Measurements from ENCODE around the gene SLC40A1.

GRCh38 chr2:189608795-189609422 lies 28.3 kb upstream of the SLC40A1 start:
- TF ChIP-seq CTCF (IDR thresholded peaks at IDR 0.05) (no peak), POLR2A (IDR thresholded peaks at IDR 0.05) (no peak)
